Measurements from ENCODE around the gene PYGL.
"Not testable (repeated sequence)": the region's sequence is repeated elsewhere in the genome, so short reads cannot be mapped to it uniquely, and the experiment has no call there.

PYGL gene

DNA sequence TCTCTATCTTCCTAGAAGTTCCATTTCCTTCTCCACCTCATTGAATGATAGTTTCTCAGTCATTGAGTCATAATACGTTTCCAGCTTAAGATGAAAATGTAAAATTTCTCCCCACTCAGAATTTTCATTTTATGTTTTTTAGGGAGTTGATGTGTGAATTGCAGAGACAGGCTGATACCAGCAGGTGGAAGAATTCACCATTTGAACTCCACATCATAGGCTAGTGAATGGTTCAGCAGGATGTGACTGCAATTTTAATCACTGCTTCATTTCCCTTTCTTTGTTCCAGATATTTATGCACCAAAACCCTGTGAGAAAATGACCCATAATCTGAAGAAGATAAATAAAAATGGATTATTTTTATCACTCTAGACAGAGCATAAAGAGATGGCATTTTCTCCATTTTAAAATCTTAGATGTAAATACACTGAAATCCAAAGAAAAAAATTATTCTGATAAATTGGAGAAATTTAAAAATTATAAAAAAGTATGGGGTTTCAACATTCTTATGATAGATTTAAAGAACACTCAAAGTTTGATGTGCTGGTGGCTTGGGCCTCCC, 10.6 kb upstream of the PYGL start:
- DNase-seq (ENCODE audit: low spot score): no peak

DNA sequence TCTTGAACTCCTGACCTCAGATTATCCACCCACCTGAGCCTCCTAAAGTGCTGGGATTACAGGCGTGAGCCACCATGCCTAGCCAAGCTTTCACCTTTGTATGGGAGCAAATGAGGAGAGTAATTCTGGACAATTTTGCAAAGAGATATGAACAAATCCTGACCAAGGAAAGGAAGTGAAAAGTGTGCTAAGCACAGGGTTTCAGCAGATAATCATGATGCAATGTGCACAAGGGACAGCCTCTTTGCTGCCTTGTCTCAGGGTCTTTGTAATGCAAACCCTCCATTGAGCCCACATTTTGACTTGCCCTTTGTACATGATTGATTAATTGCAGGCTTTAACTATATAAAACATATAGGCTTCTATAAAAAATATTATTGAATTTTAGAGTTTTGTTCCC, 9.2 kb upstream of the PYGL start:
- DNase-seq (ENCODE audit: low spot score): no peak

DNA sequence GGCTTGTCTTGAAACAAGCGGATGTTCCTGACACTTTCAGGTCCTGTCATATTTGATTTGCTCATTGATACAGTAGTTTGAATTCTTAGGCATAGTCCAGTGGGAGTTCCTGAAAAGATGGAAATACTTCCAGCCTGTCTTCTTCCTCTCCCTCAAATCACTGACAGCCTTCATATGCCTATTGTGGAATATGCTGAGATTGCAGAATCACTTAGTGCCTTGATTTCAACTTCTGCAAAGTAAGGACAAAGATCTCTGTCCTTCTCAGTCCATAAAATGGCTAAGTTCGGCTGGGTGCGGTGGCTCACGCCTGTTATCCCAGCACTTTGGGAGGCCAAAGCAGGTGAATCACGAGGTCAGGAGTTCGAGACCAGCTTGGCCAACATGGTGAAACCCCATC, 6.7 kb upstream of the PYGL start:
- DNase-seq (ENCODE audit: low spot score): no peak

GRCh38 chr14:50948205-50948604, 3.9 kb upstream of the PYGL start:
- no peak for DNase-seq (ENCODE audit: low spot score)

DNA sequence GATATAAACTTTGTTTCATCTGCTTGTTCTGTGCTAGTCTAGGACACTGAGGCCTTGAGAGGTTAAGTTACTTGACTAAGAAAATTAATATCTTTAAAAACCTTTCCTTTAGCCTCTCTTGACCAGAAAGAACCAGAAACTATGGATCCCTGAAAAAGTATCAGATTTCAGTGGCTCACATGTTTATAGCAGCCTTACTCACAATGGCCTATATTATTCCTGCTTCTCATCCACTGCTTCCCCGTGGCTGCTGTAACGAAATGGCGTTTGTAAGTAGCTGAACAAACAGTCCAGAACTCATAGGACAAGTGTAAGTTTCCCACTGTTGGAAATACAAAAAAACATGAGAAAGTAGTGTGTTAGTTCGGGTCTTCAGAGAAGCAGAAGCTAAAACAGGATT, 3.2 kb upstream of the PYGL start:
- no peak for DNase-seq (ENCODE audit: low spot score)

- no peak for DNase-seq (ENCODE audit: low spot score)
Observed at GRCh38 chr14:50946234-50946935, 2.1 kb upstream of the PYGL start.

GRCh38 chr14:50944647-50945413, 547 bp upstream of the PYGL start:
- DNase-seq (ENCODE audit: low spot score): no peak

DNA sequence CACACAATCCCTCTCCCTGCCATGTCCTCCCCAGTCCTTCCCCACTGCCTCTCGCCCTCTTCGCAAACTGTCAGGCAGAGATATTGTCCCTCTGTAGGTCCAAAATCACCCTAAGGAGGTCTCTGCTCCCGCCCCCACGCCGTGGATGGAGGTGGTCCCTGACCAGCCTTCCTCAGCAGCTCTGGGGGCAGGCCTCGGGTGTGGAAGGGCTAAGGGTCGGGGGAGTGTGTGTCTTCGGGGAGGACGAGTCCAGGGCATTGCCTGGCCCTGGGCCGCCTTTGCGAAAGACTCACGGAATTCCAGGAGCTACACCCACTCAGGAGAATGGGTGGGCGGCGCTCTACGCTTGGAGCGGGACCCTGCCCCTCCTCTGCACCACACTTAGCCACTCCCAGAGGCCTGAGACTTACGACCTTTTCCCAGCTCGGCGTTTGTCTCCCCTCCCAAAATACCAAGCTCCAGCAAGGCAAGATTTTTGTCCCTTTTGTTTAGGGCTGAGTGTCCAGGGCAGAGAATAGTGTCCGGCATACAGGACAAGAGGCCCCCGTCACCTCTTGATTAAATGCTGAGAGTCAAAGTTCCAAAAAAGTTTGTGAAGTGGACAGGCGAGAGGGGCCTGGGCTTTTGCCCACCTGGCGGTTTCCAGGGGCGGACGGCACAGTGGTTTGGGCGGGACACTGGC, 881 bp downstream of the PYGL start:
- peak; percentile 80 for DNase-seq (ENCODE audit: low spot score)

DNA sequence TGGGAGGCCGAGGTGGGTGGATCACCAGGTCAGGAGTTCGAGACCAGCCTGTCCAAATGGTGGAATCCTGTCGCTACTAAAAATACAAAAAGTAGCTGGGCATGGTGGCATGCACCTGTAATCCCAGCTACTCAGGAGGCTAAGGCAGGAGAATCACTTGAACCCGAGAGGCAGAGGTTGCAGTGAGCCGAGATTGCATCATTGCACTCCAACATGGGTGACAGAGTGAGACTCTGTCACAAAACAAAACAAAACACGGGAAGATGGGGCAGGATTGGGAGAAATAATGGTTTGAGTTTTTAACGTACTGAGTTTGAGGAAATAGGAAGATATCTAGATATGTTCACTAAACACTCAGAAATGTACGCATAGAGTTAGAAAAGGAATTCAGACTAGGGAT, 2.6 kb downstream of the PYGL start:
- DNase-seq (ENCODE audit: low spot score): not testable (repeated sequence)

DNA sequence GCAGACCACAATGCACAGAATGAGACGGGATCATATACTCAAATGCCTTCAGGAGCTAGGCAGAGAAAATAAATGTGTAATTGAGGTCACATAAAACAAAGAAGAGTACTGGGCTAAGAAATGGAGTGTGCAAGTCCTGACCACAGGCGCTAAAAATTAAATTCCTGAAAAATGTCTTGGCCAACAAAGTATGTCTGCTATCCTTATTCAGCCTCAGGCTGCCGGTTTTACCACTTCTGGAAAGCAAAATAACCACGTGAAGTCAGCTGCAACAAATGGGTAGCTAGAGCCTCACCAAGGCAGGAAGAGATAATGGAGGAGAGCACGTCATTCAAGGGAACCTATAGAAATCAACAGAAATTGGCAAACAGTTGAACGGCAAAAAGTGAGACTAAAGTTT, 3.1 kb downstream of the PYGL start:
- no peak for DNase-seq (ENCODE audit: low spot score)

DNA sequence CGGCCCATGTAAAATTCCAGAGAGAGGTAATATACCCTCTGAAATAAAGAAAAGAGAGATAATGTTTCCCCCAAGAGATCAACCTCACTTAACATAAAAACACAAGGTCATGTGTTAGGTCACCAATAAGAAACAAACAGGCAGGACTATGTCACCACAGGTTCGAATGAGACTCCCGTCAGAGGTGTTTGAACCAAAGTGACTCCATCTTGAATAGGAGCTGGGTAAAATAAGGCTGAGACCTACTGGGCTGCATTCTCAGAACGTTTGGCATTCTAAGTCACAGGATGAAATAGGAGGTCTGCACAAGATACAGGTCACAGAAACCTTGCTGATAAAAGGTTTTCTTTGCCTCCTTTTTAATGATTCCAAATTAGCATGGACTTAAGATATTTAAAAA, 6.5 kb downstream of the PYGL start:
- DNase-seq (ENCODE audit: low spot score): no peak

GRCh38 chr14:50937325-50937724, 7.0 kb downstream of the PYGL start:
- DNase-seq (ENCODE audit: low spot score): no peak

- DNase-seq (ENCODE audit: low spot score): no peak
Observed at GRCh38 chr14:50936882-50937281, 7.4 kb downstream of the PYGL start.

DNA sequence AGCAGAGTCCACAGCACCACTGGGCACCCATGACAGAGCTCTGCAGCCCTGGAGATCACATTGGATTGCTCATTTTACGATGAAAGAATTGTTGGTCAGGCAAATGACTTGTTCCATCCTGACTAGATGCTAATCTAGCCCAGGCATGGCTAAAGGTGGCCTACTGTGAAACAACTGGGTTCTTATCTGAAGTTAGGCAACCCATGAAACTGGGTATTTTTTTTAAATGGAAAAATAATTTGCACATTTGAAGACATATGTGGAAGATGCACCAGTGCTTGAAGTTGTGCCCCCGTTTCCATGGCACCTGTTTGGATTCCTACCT, 8.3 kb downstream of the PYGL start:
- no peak for DNase-seq (ENCODE audit: low spot score)

DNA sequence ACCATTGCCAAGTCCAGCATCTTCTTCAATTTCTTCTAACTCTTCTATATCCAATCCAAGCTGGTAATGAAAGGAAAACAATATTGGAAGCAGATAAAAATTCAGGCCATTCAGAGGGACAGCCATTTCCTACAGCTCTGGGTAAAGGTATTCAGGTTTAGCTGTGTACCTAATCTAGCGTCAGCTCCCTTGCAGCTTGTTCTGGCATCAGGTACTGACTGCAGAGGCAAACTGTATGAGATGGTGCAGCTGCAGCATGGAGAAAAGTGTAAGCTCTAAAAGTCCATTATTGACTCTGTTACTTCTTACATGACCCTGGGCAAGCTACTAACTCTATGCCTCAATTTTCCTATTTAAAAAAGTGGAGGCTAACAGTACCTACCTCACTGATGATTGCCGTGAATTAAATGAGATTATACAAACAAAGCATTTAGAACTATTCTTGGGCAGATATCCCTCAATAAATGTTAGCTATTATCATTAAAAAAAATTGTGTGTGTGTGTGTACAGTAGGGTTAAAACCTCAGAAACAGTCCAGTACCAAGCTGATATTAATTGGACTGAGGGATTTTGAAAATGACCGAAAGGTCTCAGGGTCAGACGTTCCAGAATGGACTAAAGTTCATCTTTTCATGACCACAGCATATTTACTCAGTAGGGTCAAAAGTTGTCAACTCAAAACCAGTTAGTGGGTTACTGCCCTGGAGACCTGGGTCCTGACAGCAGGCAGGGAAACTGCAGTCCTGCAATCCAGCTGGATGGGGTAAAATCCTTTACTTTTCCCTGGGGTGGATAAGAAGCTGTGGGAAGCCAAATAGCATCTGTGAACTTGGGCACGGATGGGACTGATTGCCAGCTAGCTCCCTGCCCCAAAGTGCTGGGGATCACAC, 8.9 kb downstream of the PYGL start:
- DNase-seq (ENCODE audit: low spot score): no peak

GRCh38 chr14:50932592-50933495, 11.4 kb downstream of the PYGL start:
- no peak for DNase-seq (ENCODE audit: low spot score)

DNA sequence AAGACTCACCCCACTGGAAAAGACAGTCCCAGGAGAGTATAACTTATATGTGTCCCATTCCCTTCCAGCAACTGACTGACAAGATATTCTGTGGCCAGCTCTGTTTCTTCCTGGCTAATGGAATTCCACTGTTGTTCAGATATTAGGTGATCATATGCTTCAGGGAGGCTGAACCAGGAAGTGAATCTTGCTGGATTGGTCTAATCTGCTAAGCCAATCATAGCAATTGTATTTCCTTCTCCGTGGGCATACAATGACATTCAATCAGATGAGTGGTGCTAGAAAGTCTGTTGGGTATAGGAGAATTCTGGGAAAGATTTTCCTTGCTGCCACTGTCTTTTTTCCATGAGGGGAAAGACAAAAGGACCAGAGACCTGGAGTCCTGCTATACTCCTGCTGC, 12.1 kb downstream of the PYGL start:
- no peak for DNase-seq (ENCODE audit: low spot score)

DNA sequence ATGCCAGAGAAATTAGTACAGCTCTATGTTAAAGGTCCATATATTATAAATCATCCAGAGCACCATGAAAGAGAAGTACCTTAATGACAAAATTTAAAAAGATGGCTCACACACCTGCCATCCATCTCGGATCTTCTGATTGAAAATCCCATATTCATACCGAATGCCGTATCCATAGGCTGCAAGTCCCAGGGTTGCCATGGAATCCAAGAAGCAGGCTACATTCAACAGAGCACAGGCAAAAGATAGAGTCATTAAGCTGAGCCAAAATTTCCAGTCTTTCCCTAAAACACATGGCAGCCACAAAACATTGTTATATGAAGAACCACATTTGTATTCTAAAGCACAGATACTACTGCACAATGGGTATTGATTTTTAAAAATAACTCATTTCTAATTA, 12.7 kb downstream of the PYGL start:
- no peak for DNase-seq (ENCODE audit: low spot score)

GRCh38 chr14:50929506-50929905, 14.8 kb downstream of the PYGL start:
- DNase-seq (ENCODE audit: low spot score): no peak

DNA sequence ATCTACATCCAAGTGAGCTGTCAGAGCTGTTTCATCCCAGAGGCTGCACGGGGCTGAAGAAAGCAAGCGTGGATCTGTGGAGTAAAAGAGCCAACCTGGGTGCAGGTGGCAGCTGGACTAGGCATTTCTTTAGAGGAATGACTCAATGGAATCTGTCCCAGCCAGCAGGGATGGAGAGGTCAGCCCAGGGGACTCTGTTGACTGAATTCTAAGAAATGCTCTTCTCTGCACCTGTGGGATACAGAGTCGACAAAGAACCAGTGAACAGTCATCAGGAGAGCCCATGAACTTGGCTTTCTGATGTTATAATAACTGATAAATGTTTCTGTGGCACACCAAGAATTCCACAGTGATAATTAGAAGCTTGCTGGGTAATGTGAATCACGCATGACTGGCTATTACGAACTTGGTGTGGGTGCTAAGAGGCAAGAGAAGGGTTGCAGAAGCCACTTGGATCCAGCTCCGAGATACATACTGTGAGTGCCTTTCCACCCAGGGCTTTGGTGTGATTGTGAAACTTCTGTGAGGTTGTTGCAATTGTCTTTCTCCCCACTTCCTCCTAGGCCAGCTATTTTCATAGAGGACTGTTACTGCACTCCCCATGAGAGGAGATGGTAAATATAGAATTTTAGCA, 16.2 kb downstream of the PYGL start:
- no peak for DNase-seq (ENCODE audit: low spot score)
